Neural progenitor cell (in vitro differentiated cells): ENCODE measurements around the gene TBC1D2B. TPM values are rescaled to one million over a fixed set of nuclear protein-coding genes. Genes with fewer than 3 reads are reported as not detected.

Experiments
- DNase-seq: peaks from one replicate; pipeline ENCODE4 v3.0.0-alpha.2; 2016; ENCODE audit warnings: low spot score
- H2AFZ ChIP-seq: fragments of 200-600 bp; sonication (generic); replicated peaks from 2 replicates; pipeline ENCODE4 v1.6.1; 2016; ENCODE audit warnings: antibody characterized with exemption
- H3F3A ChIP-seq: fragments of 200-600 bp; sonication (generic); 2 replicates; pipeline ENCODE4 v1.6.1; 2016; ENCODE audit warnings: antibody characterized with exemption, low read depth
- H3K27ac ChIP-seq: fragments of 200-600 bp; sonication (generic); 2 replicates; pipeline ENCODE4 v1.5.1; 2016; ENCODE audit warnings: mild to moderate bottlenecking
- H3K27me3 ChIP-seq: fragments of 200-600 bp; sonication (generic); 2 replicates; pipeline ENCODE4 v1.6.1; 2016; ENCODE audit warnings: mild to moderate bottlenecking, moderate library complexity
- H3K36me3 ChIP-seq: fragments of 200-600 bp; sonication (generic); 2 replicates; pipeline ENCODE4 v1.5.1; 2016
- H3K4me1 ChIP-seq: fragments of 200-600 bp; sonication (generic); 2 replicates; pipeline ENCODE4 v1.6.1; 2016; ENCODE audit warnings: mixed run types
- H3K4me2 ChIP-seq: fragments of 200-600 bp; sonication (generic); 2 replicates; pipeline ENCODE4 v1.6.1; 2016
- H3K4me3 ChIP-seq: fragments of 200-600 bp; sonication (generic); 2 replicates; pipeline ENCODE4 v1.5.1; 2016
- H3K79me2 ChIP-seq: fragments of 200-600 bp; sonication (generic); 2 replicates; pipeline ENCODE4 v1.6.1; 2016; ENCODE audit warnings: low read depth
- H3K9ac ChIP-seq: fragments of 200-600 bp; sonication (generic); 2 replicates; pipeline ENCODE4 v1.6.1; 2016
- H3K9me3 ChIP-seq: fragments of 200-600 bp; sonication (generic); 2 replicates; pipeline ENCODE4 v1.5.1; 2016; ENCODE audit warnings: low read depth
- H4K20me1 ChIP-seq: fragments of 200-600 bp; sonication (generic); 2 replicates; pipeline ENCODE4 v1.6.1; 2016; ENCODE audit warnings: low read depth
- H3K27ac Mint-ChIP-seq: 3 replicates; pipeline ENCODE4 v1.8.0; 2021; ENCODE audit warnings: mixed read lengths
- H3K27me3 Mint-ChIP-seq: 2 replicates; pipeline ENCODE4 v1.8.0; 2022; ENCODE audit warnings: low read depth, mild to moderate bottlenecking, inconsistent platforms, moderate library complexity, mixed read lengths; ENCODE audit not compliant: insufficient read depth
- H3K36me3 Mint-ChIP-seq: 3 replicates; pipeline ENCODE4 v1.8.0; 2021; ENCODE audit warnings: mixed read lengths
- H3K4me1 Mint-ChIP-seq: 3 replicates; pipeline ENCODE4 v1.8.0; 2021; ENCODE audit warnings: mixed read lengths
- H3K4me3 Mint-ChIP-seq: 3 replicates; pipeline ENCODE4 v1.8.0; 2021; ENCODE audit warnings: mild to moderate bottlenecking, moderate library complexity, mixed read lengths
- H3K9me3 Mint-ChIP-seq: 3 replicates; pipeline ENCODE4 v1.8.0; 2020; ENCODE audit warnings: mixed read lengths
- EZH2 ChIP-seq: fragments of 200-600 bp; sonication (generic); IDR thresholded peaks from 2 replicates; pipeline ENCODE4 v1.6.1; 2017; ENCODE audit warnings: antibody characterized with exemption, mild to moderate bottlenecking, moderate library complexity
- EZH2phosphoT487 ChIP-seq: fragments of 200-600 bp; sonication (generic); IDR thresholded peaks from 2 replicates; pipeline ENCODE4 v1.6.1; 2017; ENCODE audit warnings: antibody characterized with exemption
- total RNA-seq: library from RNA; depleted of rRNA; stranded (reverse); fragments of >200 nt; gene quantifications from 2 replicates; pipeline ENCODE4 v1.2.3, GENCODE V29; 2015; ENCODE audit warnings: low replicate concordance
- TF ChIP-seq, protein P1 (sequence below): fragments of 200-600 bp; sonication (generic); IDR thresholded peaks from 2 replicates; pipeline ENCODE4 v1.5.1; 2017; ENCODE audit warnings: antibody characterized with exemption, mild to moderate bottlenecking

The TBC1D2B gene
- total RNA-seq: 11.7 and 18.6 TPM in 2 replicates

DNA sequence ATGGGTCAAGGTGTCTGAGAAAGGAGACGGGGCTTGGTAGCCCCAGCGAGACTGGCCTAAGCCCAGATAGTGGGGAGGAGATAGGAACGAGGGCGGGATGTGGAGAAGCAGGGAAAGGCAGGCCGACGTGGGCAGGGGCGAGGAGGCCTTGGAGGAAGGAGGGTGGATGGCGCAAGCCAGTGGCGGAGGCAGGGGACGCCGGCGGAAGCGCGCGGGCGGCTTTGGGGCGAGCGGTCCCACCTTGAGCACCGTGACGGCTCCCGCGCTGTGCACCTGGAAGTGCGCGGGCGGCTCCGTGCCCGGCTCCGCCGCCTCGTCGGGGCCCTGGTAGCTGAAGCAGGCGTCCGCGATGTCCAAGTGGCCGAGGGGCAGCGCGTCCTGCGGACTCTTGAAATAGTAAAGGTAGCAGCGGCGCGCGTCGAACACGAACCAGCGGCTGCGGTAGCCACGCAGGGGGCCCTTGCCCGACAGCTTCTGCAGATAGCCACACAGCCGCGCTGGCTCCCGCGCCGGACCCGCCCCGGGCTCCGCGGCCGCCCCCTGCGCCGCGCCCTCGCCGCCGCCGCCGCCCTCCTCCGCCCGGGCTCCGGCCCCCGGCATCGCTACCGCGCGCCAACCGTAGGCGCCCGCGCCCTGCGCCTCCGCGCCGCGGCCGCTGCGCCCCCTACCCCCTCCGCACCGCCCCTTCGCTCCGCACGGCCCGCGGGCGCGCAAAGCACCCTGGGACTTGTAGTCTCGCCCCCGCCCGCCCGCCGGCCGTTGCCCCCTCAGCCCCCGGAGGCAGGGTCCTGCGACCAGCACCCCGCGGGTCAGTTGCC, at the start of gene TBC1D2B:
Gene TBC1D2B, minus strand, starts transcription at position 659 of the 818 bp plus-strand sequence. Its CDS starts 59 bp downstream, at position 600.
- H3K9me3 Mint-ChIP-seq: no peaks in the 10 kb centered on the region
- peak within 1 kb of the TSS; percentile 67 for H3K27ac Mint-ChIP-seq
- peak; percentile 90 for DNase-seq
- Histone ChIP-seq H3K79me2 (peaks cover 18% of the 10 kb centered on the region), H3K9me3 (no peaks in the 10 kb centered on the region), H3K4me3 (peak within 1 kb of the TSS; percentile 94), H3K36me3 (no peaks in the 10 kb centered on the region), H3K27me3 (no peaks in the 10 kb centered on the region), H3K4me2 (peak within 1 kb of the TSS; percentile 98), H4K20me1 (peaks cover 15% of the 10 kb centered on the region), H3K27ac (no peak within 1 kb of the TSS), H3F3A (peaks cover 22% of the 10 kb centered on the region), H2AFZ (peak within 1 kb of the TSS; percentile 98), H3K4me1 (peaks cover 16% of the 10 kb centered on the region), H3K9ac (peak within 1 kb of the TSS; percentile 47)
- TF ChIP-seq, protein P1, sequence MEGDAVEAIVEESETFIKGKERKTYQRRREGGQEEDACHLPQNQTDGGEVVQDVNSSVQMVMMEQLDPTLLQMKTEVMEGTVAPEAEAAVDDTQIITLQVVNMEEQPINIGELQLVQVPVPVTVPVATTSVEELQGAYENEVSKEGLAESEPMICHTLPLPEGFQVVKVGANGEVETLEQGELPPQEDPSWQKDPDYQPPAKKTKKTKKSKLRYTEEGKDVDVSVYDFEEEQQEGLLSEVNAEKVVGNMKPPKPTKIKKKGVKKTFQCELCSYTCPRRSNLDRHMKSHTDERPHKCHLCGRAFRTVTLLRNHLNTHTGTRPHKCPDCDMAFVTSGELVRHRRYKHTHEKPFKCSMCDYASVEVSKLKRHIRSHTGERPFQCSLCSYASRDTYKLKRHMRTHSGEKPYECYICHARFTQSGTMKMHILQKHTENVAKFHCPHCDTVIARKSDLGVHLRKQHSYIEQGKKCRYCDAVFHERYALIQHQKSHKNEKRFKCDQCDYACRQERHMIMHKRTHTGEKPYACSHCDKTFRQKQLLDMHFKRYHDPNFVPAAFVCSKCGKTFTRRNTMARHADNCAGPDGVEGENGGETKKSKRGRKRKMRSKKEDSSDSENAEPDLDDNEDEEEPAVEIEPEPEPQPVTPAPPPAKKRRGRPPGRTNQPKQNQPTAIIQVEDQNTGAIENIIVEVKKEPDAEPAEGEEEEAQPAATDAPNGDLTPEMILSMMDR: peak; percentile 22
- TF ChIP-seq EZH2phosphoT487 (no peak), EZH2 (peak; percentile 38)
- H3K4me3 Mint-ChIP-seq: peak within 1 kb of the TSS; percentile 93
- no peaks in the 10 kb centered on the region for H3K36me3 Mint-ChIP-seq
- no peaks in the 10 kb centered on the region for H3K27me3 Mint-ChIP-seq
- peaks cover 17% of the 10 kb centered on the region for H3K4me1 Mint-ChIP-seq

DNA sequence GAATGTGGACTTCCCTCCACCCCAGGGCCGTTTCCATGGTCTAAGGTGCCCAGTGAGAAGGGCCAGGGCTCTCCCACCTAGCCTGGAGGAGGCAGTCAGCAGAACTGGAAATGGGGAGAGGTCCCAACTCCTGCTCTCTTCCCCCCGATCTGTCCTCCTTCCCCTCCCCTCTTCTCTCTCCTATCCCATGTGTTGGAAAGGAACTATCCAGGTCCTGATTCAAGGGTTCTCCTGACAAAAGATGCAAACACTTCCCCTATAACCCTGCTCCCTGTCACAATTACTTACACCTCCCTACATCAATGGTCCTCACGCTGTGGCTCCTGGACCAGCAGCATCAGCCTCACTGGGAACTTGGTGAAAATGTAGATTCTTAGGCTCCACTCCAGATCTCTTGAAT, 47.8 kb upstream of the TBC1D2B start:
- Mint-ChIP-seq H3K9me3 (no peaks in the 10 kb centered on the region), H3K27ac (no peak overlapping the region), H3K27me3 (peaks cover 7% of the 10 kb centered on the region), H3K36me3 (peaks cover 3% of the 10 kb centered on the region), H3K4me1 (peaks cover 15% of the 10 kb centered on the region), H3K4me3 (no peak overlapping the region)
- Histone ChIP-seq H3K27me3 (no peaks in the 10 kb centered on the region), H3K4me3 (no peak overlapping the region), H4K20me1 (no peaks in the 10 kb centered on the region), H3K9ac (no peak overlapping the region), H3K27ac (no peak overlapping the region), H3K4me2 (no peak overlapping the region), H3K36me3 (no peaks in the 10 kb centered on the region), H3K79me2 (no peaks in the 10 kb centered on the region), H3F3A (peaks cover 8% of the 10 kb centered on the region), H2AFZ (no peak overlapping the region), H3K9me3 (no peaks in the 10 kb centered on the region), H3K4me1 (peaks cover 10% of the 10 kb centered on the region)
- no peak for DNase-seq
- TF ChIP-seq, protein P1: no peak
- TF ChIP-seq EZH2phosphoT487: no peak
- TF ChIP-seq EZH2: no peak

DNA sequence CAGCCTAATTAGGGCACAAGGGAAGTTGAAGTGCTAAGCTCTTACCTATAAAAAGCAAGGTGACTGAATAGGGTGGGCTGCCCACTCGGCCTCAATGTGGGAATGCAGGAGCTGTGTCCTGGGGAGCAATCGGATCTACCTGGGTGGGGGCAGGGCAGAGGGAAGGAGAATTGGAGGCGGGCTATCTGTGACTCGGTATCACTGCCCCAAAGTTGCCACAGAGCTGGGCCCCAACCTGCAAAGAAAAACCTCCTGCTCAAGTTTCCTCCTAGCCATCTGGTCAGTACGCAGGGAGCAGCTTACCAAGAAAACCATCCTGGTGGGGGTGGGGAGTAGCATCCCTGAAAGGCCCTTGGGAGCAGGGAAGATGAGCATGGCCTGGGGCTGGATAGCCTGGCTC, 43.0 kb upstream of the TBC1D2B start:
- H3K36me3 ChIP-seq: no peaks in the 10 kb centered on the region
- H3K27ac Mint-ChIP-seq: no peak overlapping the region
- H3K36me3 Mint-ChIP-seq: peaks cover 3% of the 10 kb centered on the region
- no peaks in the 10 kb centered on the region for H3K79me2 ChIP-seq
- H3K9ac ChIP-seq: peak overlapping the region; percentile 20
- peaks cover 5% of the 10 kb centered on the region for H3K27me3 Mint-ChIP-seq
- no peak overlapping the region for H3K4me3 Mint-ChIP-seq
- H2AFZ ChIP-seq: no peak overlapping the region
- no peaks in the 10 kb centered on the region for H3K27me3 ChIP-seq
- peaks cover 7% of the 10 kb centered on the region for H3K4me1 Mint-ChIP-seq
- no peak overlapping the region for H3K27ac ChIP-seq
- peak; percentile 23 for DNase-seq
- no peaks in the 10 kb centered on the region for H4K20me1 ChIP-seq
- no peaks in the 10 kb centered on the region for H3K9me3 ChIP-seq
- H3F3A ChIP-seq: peaks cover 6% of the 10 kb centered on the region
- no peaks in the 10 kb centered on the region for H3K9me3 Mint-ChIP-seq
- TF ChIP-seq, protein P1: no peak
- TF ChIP-seq EZH2phosphoT487 (no peak), EZH2 (no peak)
- no peak overlapping the region for H3K4me3 ChIP-seq
- peak overlapping the region; percentile 27 for H3K4me2 ChIP-seq
- H3K4me1 ChIP-seq: peaks cover 10% of the 10 kb centered on the region
